GM12801 (cell line): ENCODE data around the gene ANK2.

Experiments
- CTCF ChIP-seq: IDR thresholded peaks from one replicate; pipeline ENCODE4 v1.5.1; 2011; ENCODE audit warnings: control low read depth; ENCODE audit not compliant: insufficient read length; ENCODE audit errors: extremely low read depth

Gene ANK2

GRCh38 chr4:113009461-113009860, 40.0 kb upstream of the ANK2 start:
- TF ChIP-seq CTCF: no peak

- TF ChIP-seq CTCF: no peak
Observed at GRCh38 chr4:113012122-113012725, 37.2 kb upstream of the ANK2 start.

GRCh38 chr4:113012786-113013185, 36.7 kb upstream of the ANK2 start:
- TF ChIP-seq CTCF: no peak

GRCh38 chr4:113013751-113014150, 35.7 kb upstream of the ANK2 start:
- no peak for TF ChIP-seq CTCF

GRCh38 chr4:113016377-113016776, 33.1 kb upstream of the ANK2 start:
- TF ChIP-seq CTCF: no peak

GRCh38 chr4:113020966-113021365, 28.5 kb upstream of the ANK2 start:
- TF ChIP-seq CTCF: no peak

- no peak for TF ChIP-seq CTCF
Observed at GRCh38 chr4:113024388-113024787, 25.1 kb upstream of the ANK2 start.
